ENCODE data around the gene USP10.

USP10 gene

GRCh38 chr16:84752600-84752999 is 52.8 kb downstream of the USP10 start:
- DNase-seq (ENCODE audit: low read depth): no peak

DNA sequence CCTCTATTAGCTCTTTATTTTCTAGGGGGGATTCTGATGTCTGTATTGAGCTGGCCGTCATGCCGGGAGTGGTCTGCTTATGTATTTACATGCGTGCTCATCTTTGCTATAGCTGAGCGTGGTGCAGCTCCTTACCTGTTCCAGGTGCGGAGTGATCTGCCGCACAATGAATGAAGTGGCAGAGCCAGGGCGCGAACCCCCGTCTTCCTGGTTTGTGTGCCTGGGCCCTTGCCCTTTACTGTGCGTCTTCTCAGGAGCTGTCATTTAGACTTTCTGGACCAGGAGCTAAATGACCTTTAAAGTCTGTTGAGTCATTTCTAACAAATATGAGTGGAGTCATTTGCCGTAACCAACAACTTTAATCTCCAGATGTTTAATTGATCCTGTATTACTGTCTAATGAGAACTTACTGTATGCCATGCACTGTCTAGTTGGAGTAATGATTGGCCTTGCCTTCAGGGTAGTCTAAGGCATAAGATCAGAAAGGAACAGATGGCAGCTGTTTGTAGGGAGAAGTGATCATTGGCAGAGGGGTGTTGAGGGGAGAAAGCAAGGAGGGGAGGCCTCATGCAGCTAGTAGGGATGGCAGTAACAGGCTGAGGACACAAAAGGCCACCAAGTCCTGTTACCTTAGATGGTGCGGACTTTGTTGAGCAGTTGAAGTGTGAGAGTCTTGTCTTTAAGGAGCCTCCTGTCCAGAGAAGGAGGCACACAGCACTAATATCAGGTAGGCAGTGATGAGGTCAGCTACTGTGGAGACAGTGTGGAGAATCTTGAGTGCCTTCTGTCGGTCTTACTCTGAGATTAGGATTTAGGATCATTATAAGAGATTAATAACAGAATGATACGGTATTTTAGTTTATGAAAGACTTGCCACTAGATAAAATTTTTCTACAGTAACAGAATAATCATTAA is 53.9 kb downstream of the USP10 start:
- DNase-seq (ENCODE audit: low read depth): no peak

DNA sequence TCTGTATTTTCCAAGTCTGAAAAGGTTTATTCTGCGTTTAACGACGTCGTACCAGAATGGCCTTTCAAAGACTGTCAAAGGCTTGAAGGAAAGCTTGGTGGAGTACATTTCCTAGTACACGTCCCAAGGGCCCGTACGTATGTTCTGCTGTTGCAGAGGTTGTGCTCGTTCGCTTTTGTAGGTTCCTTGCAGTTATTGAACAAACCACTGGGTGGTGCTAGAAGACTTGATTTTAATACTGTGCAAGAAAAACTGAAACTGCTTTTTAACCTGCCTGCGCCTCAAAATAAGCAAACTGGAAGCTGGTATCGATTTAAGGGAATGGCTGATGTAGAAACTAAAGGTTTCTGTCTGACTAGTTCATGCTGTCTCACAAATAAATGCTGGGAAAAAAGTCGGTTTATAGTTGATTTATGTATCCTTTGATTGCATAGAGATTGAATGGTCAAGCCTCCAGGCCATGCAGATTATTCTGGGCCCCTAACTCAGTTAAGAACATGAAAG is 54.6 kb downstream of the USP10 start:
- peak; percentile 43 for DNase-seq (ENCODE audit: low read depth)

DNA sequence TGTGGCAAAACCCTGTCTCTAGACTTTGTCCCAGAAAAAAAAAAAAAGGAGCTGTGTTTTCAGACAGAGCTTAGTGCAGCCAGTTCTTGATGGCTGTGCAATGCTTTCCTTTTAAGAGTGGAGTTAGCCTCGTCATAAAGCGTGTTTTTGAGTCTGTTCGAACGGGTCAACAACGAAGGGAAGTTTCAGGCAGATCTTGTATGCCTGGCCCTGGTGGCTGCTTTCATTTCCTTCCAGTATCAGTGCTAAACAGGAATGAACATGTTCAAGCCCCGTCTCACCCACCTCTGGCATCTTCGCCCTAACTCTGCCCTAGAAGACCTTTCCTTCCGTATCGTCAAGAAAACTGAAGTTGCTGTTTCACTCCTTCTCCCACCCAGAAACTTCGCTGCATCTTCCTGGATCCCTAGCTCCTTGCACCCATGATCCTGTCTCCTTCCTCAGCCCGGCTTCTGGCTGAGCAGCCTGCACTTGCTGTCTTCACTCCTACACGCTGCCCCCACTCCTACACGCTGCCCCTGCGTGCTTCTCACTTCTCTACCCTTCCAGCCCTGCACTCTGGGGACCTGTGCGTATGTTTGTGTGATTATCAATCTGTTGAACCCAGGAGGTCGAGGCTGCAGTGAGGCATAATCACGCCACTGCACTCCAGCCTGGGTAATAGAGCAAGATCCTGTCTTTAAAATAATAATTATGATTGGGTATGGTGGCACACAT is 55.3 kb downstream of the USP10 start:
- no peak for DNase-seq (ENCODE audit: low read depth)

DNA sequence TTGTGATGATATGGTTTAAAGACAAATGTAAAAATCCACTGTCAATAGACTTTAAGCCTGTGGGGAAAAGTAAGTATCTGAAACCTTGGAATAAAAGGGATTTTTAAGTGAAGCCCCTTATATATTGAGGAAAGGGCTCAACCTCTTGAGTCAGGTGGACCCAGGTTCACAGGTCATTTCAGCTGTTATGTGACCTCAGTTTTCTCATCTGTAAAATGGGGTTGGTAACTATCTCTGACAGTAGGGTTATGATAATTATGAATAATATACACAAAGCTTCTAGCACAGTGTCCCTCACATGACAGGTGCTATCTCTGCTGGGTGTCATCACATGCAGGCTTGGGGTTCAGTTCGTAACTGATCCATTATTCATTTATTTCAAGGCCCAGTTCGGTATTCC is 57.0 kb downstream of the USP10 start:
- no peak for DNase-seq (ENCODE audit: low read depth)

DNA sequence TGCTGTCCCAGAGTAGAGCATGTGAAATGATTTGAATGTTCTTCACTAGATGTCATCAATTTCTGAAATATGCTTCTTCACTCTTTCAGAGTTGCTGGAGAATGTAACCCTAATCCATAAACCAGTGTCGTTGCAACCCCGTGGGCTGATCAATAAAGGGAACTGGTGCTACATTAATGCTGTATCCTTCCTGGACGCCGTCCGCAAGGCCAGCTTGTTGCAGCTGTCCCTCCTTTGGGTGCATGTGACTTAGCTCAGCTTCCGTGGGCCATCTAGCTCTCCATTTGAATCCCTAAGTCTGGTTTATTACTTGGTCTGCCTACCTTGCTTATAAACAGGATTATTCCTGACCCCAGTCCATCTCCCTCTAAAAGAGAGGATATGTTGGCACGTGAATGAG is 58.8 kb downstream of the USP10 start:
- DNase-seq (ENCODE audit: low read depth): no peak

DNA sequence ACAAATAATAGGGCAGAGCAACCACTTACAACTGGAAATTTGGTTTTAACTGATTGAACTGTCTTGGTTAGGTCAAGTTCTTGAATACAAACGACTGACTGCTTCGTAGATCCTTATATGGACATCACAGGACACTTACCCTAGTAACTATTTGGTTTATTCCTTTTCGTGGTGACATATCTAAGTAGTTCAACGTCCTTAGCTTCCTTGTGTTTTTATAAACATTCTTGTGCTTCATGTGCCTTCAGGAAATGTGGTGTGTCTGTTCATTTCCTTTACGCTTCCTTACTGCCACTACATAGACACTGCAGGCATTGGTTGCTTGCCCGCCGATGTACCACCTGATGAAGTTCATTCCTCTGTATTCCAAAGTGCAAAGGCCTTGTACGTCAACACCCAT is 59.3 kb downstream of the USP10 start:
- DNase-seq (ENCODE audit: low read depth): no peak

DNA sequence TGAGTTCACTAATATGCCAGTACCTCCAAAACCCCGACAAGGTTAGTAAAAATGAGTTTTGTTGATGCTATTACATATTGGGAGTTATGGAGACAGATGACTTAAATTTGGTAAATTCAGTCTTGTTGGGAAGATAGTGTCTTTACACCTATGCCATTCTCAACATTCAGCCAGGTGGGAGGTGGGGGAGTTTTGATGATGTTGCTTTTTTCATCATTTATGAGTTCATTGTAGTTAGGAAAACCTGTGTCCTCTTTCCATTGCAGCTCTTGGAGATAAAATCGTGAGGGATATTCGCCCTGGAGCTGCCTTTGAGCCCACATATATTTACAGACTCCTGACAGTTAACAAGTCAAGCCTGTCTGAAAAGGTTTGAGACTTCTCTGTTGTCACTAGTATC is 60.1 kb downstream of the USP10 start:
- DNase-seq (ENCODE audit: low read depth): no peak

DNA sequence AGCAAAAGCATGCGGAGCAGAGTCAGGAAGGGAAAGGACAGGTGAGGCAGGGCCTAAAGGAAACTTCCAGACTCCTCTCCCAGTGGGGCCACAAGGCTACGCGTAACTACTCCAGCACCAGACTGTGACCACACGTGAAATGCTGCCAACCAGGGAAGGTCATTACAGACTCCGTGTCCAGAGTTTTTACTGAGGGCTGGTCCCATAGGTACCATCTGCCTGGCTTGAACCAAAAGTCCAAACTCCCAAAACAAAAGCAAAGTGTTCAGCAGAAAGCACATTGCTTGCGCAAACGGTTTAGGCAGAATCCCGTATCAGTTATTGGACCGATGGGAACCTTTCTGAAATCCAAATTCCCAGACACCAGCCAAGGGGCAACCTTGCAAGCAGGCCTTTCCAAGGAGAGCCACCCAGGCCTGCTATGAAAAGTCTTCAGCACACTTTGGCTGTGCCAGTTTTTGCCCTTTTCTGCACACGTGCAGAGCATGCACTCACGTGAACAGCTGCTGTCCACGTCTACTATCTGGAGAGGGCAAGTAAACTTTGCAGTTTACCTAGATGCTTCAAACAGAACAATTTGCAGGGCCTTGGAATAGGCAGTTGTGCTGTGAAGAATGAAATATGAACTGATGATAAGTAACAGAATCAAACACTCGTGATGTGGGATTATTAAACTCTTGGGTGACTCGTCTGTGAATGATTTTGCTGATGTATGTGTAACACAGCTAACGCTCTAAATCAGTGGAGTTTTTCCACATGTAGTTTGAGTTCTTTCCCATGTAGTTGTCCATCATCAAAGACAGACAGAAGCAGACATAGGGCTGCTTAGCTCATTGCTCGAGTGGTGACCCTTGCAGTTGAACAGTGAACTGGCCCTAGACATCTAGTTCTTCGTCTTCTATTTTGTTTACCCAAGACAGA is 61.9 kb downstream of the USP10 start:
- no peak for DNase-seq (ENCODE audit: low read depth)

- no peak for DNase-seq (ENCODE audit: low read depth)
These were observed 63.4 kb downstream of the USP10 start for GRCh38 chr16:84763164-84763563.

DNA sequence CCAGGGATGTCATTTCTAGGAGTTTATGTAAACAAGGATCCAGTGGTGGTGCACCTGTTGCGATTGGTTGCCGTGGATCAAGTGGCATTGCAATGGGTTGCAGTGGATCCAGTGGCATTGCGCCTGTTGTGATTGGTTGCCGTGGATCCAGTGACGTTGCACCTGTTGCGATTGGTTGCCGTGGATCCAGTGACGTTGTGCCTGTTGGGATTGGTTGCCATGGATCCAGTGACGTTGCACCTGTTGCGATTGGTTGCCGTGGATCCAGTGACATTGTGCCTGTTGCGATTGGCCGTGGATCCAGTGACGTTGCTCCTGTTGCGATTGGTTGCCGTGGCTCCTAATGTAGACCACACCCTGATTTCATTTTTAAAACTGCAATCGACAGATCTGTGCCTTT is 63.8 kb downstream of the USP10 start:
- DNase-seq (ENCODE audit: low read depth): no peak

DNA sequence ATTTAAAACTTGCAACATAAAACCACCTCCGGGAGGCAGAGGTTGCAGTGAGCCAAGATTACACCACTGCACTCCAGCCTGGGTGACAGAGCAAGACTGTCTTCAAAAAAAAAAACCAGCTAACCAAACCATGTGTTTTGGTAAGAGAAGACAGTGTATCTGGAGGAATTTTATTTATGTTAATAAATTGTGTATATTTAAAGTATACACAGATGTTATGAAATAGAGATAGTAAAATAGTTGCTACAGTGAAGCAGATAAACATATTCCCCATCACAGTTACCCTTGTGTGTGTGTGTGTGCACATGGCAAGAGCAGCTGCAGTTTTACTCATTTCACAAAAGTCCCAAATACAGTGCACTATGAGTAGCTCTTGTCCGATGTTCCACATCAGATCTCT is 65.2 kb downstream of the USP10 start:
- DNase-seq (ENCODE audit: low read depth): no peak

DNA sequence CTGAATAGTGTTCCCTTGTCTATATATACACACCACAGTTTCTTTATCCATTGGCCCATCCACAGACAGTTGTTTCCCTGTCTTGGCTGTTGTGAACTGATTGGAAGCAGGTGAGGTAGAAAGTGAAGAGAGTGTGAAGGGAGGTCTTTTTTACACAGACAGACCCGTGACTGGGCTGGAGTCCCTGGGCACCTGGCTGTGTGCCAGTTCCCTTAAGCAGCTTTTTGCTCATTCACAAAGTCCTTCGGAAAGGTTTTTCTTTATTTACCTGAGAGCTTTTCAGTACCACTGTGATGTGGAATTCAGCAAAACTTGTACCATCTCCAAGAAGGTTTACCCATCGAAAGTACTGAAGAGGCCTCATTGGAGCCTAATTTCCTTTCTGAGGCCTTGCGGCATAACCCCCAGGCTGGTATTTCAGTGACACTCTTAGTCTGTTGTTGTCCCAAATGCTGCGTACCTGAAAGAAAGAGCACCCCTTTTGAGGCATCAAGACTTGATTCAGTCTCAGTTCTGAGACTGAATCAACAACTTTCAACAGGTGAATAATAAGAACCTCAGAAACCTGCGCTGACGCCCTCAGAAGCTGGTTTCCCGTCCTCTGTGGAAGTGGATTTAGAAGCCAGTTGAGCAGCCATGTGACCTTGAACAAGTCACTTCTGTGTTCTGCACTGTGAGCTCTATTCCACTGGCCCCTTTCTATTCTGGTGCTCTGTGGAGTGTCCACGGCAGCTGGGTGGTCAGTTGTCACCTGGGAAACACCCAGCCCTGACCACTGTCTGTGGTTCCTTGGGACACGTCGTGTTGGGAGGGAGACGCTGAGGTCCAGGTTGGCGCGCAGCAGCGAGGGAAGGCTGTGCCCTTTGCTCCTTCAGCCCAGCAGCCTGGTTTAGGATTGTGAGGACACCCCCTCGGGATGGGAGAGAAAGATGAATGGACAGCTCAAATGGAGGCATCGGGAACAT is 66.1 kb downstream of the USP10 start:
- DNase-seq (ENCODE audit: low read depth): no peak

DNA sequence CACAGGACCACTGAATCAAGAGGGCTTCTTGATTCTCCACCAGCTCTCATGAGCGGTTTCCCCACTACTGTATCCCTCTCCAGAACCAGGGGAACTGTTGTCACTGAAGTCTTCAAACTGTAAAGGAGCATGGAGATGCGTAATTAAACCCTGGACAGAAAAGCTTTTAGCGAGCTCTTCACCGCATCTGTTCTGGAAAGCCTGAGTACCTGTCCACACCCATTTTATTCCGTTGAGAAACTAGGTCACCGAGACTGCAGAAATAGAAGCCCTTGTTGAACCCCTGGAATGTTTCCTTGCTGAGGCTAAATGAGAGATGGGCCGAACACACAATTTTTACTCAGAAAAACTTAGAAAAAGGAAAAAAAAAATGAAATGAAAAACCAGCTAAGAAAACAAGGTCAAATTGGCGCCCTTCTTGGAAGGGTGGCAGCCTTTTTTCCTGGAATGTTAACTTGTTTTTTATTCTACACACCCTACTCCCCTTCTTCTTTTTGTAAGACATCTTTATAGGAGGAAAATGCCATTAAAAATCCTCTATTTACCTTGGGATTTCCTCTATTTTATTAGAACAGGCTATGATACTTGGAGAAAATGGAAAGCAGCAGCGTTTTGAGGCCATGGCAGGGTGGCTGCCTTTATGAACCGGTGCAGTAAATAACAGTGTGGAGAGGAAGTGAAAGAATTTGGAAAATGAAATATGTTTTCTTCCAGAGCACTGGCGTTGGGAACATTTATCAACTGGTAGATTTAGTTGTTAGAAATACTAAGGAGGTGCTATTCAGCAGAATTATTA is 67.4 kb downstream of the USP10 start:
- DNase-seq (ENCODE audit: low read depth): no peak

DNA sequence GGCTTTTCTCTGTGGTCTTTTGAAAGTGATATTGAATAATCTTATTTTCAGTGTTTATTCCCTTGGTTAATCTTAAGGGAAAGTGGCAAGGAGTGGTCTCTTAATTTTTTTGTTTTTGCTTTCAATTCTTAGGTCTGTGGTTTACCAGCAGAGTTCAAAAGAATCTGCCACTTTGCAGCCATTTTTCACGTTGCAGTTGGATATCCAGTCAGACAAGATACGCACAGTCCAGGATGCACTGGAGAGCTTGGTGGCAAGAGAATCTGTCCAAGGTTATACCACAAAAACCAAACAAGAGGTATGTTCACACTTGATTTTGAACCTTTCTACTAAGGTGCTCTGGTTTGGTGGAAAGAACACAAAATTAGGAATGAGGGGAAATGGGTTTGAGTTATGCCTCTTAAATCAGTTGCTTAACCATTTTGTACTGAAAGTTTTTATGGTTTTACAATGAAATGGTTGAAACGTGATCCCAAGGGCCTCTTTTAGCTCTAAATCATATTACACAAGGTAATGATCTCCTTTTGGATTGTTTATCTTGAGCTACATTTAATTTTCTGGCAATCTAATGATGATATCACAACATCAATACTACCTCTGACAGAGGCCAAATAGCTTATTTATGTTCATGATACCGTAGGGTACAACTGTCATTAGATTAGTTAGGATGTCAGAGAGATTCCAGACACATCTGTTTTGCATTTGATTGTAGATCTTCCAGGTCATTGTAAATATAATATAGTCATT is 68.4 kb downstream of the USP10 start:
- DNase-seq (ENCODE audit: low read depth): no peak

DNA sequence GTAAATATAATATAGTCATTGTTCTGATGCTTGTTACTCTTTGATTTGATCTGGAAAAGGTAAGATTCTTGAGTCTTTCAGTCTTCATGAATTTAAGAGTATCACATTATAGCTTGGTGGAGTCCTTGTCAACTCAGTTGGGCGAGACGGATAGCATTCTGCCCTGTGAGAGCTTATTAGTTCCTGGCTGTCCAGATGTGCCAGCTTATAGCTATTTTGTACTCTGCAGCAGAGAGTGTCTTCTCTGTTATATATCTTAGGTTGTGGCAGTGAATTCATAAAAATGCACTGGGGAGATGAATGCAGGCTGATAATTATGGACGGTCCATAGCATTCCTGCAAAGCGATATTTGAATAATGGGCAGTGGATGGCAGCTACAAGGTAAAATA is 69.0 kb downstream of the USP10 start:
- no peak for DNase-seq (ENCODE audit: low read depth)

GRCh38 chr16:84769416-84769815 is 69.6 kb downstream of the USP10 start:
- no peak for DNase-seq (ENCODE audit: low read depth)

DNA sequence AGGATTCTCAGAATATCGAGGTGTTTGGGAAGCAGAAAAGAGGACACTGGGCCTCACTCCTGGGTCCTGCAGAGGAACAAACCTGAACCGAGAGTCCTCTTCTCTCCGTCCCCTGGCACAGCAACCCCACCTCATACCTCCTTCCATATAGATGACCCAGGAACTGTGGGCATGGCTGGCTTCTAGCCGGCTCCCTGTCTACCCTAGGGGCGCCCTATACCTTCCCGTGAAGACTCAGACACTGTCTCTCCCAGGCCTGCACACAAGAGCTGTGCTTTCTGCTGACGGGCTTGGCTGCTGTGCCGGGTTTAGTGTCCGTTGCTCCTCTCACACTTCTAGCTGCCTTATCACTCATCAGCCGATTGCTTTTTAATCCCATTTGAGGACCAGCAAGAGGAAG is 73.5 kb downstream of the USP10 start:
- DNase-seq (ENCODE audit: low read depth): no peak

DNA sequence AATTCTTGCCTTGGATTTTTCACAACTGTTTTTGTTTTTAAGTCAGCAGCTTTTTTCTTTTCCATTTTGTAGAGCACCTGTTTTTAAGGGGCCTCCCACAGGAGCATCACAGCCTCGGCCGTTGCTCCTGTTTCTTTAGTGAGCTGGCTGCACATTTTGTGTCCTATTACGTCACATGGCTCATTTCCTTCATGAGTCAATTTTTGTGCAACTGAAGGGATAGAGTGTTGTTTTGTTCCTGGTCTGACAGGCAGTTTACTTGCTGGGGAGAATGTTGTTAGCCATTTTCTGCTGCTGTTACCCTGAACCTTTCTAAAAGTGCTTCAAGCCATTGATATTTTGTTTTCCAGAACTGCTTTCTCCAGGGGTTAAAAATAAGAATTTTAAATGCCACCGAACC is 75.0 kb downstream of the USP10 start:
- no peak for DNase-seq (ENCODE audit: low read depth)
